Activated gamma-delta T cell (primary cell): ENCODE results near the gene GUK1.
"Not testable (repeated sequence)": the region's sequence is repeated elsewhere in the genome, so short reads cannot be mapped to it uniquely, and the experiment has no call there.

Source experiments
- DNase-seq: peaks from one replicate; lab custom pipeline; 2025; lab: John Stamatoyannopoulos, UW

Gene GUK1

GRCh38 chr1:228177721-228178710, 37.9 kb downstream of the GUK1 start:
- no peak for DNase-seq

GRCh38 chr1:228178737-228179684, 38.9 kb downstream of the GUK1 start:
- no peak for DNase-seq

- no peak for DNase-seq
Observed at GRCh38 chr1:228180271-228180958, 40.3 kb downstream of the GUK1 start.

- DNase-seq = no peak
Observed at GRCh38 chr1:228180959-228181644, 41.0 kb downstream of the GUK1 start.

- no peak for DNase-seq
Observed at GRCh38 chr1:228181645-228182034, 41.6 kb downstream of the GUK1 start.

- DNase-seq = no peak
Observed at GRCh38 chr1:228182296-228183030, 42.4 kb downstream of the GUK1 start.

- no peak for DNase-seq
Observed at GRCh38 chr1:228184152-228184551, 44.1 kb downstream of the GUK1 start.

GRCh38 chr1:228185641-228185965, 45.5 kb downstream of the GUK1 start:
- DNase-seq = no peak

GRCh38 chr1:228188249-228188648, 48.2 kb downstream of the GUK1 start:
- not testable (repeated sequence) for DNase-seq

GRCh38 chr1:228190182-228190581, 50.1 kb downstream of the GUK1 start:
- no peak for DNase-seq

- DNase-seq = no peak
Observed at GRCh38 chr1:228190778-228191177, 50.7 kb downstream of the GUK1 start.

- DNase-seq = no peak
Observed at GRCh38 chr1:228194436-228194835, 54.4 kb downstream of the GUK1 start.

- DNase-seq = no peak
Observed at GRCh38 chr1:228194921-228195812, 55.1 kb downstream of the GUK1 start.

GRCh38 chr1:228197555-228198147, 57.6 kb downstream of the GUK1 start:
- no peak for DNase-seq
